ENCODE results near the gene SMIM33. TPM values are rescaled to one million over a fixed set of nuclear protein-coding genes. Genes with fewer than 3 reads are reported as not detected.
A peak's percentile ranks its signal among the peaks of the same experiment; 100 is the strongest.

SMIM33 gene
- total and polyA plus RNA-seq, 5 donors = not detected

DNA sequence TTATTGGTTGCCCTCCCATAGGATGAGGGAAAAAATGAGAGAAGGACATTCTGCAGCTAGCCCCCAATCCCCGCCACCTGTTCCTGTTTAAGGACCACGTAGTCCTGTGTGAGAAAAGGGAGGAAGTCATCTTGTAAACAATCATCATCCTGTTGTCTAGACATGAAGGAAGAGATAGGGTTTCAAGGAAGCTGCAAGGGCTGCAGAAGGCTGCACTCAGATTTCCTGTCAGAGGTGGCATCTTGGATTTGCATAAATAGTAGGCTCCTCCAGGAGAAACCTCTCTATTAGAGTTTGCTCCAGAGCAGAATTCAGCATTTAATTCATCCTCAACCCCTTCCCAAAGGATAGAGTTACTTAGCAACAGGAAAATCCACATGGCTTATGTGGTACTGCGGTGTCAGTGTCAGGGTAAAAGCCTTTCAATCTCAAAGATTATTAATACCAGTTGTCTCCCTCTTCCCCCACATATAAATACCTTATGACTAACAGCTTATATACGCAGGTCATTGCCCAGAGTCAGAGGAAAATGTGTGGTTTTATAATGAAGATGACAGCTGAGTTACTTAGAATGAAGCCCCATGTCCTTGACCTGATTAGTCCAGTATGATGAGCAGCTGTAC is 26.9 kb upstream of the SMIM33 start:
- Histone ChIP-seq H3K4me1 (ENCODE audit: control insufficient read depth, insufficient read depth, low read length) (peaks cover 2% of the 10 kb centered on the region), H3K9me3 (ENCODE audit: control insufficient read depth, low read length) (no peaks in the 10 kb centered on the region), H3K4me3 (ENCODE audit: low read length) (no peak overlapping the region), H3K27me3 (ENCODE audit: control insufficient read depth, insufficient read depth) (no peaks in the 10 kb centered on the region), H3K27ac (ENCODE audit: low read length) (no peak overlapping the region)
- no peak for DNase-seq
- no peak for ATAC-seq
- 64% methylated on average over 4 of the region's 4 CpGs for WGBS
- intact Hi-C loops (cut with DNase I) = no loop called here

DNA sequence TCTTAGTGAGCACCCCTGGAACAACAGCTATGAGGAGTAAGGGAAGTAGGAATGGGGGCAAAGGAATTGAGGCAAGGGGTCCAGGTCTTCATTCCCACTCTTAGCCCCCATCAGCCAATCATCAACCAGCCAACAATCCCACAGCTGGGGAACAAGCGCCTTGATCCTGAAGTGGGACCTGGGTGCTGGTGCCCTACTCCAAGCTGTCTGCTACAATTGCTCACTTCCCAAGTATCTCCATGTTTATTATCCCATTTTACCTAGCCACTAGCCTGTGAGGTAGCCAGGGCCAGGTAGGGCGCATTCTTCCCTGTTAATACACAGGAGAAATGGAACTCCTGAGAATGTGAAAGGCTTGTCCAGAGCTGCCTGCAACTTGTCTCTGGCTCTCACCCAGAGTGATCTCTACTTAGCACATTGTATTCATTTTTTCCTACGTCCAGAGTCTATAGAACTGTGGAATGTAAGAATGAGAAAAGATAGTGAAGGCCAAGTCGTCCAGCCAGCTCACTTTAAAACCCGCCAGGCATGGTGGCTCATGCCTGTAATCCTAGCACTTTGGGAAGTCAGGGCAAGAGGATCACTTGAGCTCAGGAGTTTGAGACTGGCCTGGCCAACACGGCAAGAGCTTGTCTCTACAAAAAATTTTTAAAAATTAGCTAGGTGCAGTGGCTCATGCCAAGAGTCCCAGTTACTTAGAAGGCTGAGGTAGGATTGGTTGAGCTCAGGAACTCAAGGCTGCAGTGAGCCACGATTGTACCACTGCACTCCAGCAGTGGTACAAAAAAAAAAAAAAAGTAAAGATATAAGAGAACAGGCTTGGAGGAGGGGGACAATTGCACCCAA is 25.3 kb upstream of the SMIM33 start:
- Histone ChIP-seq H3K4me3 (ENCODE audit: low read length) (no peak overlapping the region), H3K27ac (ENCODE audit: low read length) (no peak overlapping the region), H3K4me1 (ENCODE audit: control insufficient read depth, insufficient read depth, low read length) (peaks cover 2% of the 10 kb centered on the region), H3K9me3 (ENCODE audit: control insufficient read depth, low read length) (no peaks in the 10 kb centered on the region), H3K27me3 (ENCODE audit: control insufficient read depth, insufficient read depth) (no peaks in the 10 kb centered on the region)
- no peak for DNase-seq
- 46% methylated on average over 7 of the region's 7 CpGs for WGBS
- peak; percentile 22 to 25 for ATAC-seq
- intact Hi-C loops (cut with DNase I) = no loop called here

DNA sequence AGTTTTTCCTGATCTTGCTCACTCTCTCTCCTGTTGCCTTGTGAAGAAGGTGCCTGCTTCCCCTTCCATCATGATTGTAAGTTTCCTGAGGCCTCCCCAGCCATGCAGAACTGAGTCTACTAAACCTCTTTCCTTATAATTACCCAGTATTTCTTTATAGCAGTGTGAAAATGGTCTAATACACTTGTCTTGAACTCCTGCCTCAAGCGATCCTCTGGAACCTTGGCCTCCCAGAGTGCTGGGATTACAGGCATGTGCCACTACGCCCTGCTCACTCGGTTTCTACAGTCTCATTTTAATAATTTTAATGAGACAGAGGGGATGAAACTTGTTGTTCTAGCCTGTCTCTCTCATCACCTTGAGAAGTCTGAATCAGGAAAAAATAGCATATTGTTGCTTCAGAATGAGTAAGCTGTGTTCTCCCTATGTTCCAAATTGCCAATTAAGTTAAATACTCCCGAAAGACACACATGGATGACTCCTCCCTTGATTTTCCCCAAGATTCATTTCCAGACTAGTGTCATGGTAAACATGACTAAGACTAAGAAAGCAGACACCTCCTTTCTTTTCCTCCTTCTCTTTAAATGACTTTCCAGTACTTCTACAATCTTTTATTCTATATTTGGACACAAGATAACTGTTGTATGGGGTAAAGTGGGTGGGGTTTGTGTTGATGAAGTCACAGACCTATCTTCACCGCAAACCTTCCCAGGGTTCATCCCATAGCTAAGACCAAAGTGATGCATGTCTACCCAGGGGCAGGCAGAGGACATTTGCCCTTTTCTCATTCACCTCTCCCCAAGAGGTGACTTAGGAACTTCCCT is 23.6 kb upstream of the SMIM33 start:
- 80% methylated on average over 5 of the region's 5 CpGs for WGBS
- Histone ChIP-seq H3K4me3 (ENCODE audit: low read length) (no peak overlapping the region), H3K27me3 (ENCODE audit: control insufficient read depth, insufficient read depth) (no peaks in the 10 kb centered on the region), H3K9me3 (ENCODE audit: control insufficient read depth, low read length) (no peaks in the 10 kb centered on the region), H3K27ac (ENCODE audit: low read length) (no peak overlapping the region), H3K4me1 (ENCODE audit: control insufficient read depth, insufficient read depth, low read length) (peaks cover 2% of the 10 kb centered on the region)
- intact Hi-C loops (cut with DNase I) = no loop called here
- ATAC-seq (peak in 1 of 2 donors; percentile 27), DNase-seq (no peak)

DNA sequence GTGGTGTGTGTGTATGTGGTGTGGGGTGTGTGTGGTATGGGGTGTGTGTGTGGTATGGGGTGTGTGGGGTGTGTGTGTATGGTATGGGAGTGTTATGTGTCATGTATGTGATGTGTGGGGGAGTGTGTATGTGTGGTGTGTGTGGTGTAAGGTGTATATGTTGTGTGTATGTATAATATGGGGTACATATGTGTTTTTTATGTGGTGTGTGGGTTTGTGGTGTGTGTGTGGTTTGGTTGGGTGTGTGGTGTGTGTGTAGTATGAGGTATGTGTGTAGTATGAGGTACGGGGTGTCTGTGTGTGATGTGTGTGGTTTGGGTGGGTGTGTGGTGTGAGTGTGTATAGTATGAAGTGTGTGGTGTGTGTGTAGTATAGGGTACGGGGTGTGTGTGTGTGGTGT is 19.6 kb upstream of the SMIM33 start:
- intact Hi-C loops (cut with DNase I) = no loop called here
- no peaks in the 10 kb centered on the region for H3K27me3 ChIP-seq (ENCODE audit: control insufficient read depth, insufficient read depth)
- H3K4me3 ChIP-seq (ENCODE audit: low read length) = no peak overlapping the region
- H3K27ac ChIP-seq (ENCODE audit: low read length) = no peak overlapping the region
- no peak for DNase-seq
- no peak for ATAC-seq
- WGBS = 95% methylated on average over 2 of the region's 2 CpGs
- no peaks in the 10 kb centered on the region for H3K9me3 ChIP-seq (ENCODE audit: control insufficient read depth, low read length)
- no peaks in the 10 kb centered on the region for H3K4me1 ChIP-seq (ENCODE audit: control insufficient read depth, insufficient read depth, low read length)

DNA sequence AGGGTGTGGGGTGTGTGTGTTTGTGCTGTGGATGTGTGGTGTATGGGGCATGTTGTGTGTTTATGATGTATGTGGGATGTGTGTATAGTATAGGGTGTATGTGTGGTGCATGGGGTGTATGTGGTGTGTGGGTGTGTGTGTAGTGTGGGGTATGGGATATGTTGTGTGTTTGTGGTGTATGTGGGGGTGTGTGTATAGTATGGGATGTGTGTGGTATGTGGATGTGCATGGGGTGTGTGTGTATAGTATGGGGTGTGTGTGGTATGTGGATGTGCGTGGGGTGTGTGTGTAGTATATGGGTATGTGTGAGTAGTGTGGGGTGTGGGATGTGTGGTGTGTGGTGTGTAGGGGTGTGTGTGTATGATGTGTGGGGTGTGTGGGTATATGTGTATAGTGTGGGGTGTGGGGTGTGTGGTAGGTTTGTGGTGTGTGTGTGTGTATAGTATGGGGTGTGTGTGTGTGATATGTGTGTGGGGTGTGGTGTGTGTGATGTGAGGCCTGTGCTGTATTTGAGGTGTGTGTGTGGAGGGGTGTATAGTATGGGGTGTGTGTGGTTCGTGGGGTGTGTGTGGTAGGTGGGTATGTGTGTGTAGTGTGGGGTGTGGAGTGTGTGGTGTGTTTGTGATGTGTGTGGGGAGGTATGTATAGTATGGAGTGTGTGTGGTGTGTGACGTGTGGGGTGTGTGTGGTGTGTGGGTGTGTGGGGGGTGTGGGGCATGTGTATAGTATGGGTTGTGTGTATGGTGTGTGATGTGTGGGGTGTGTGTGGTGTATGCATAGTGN is 18.7 kb upstream of the SMIM33 start:
- no peak overlapping the region for H3K4me3 ChIP-seq (ENCODE audit: low read length)
- no peak overlapping the region for H3K27ac ChIP-seq (ENCODE audit: low read length)
- no peaks in the 10 kb centered on the region for H3K4me1 ChIP-seq (ENCODE audit: control insufficient read depth, insufficient read depth, low read length)
- no peaks in the 10 kb centered on the region for H3K9me3 ChIP-seq (ENCODE audit: control insufficient read depth, low read length)
- DNase-seq (no peak), ATAC-seq (peak; percentile 19 to 39)
- intact Hi-C loops (cut with DNase I) = no loop called here
- H3K27me3 ChIP-seq (ENCODE audit: control insufficient read depth, insufficient read depth) = no peaks in the 10 kb centered on the region
- 82% methylated on average over 3 of the region's 3 CpGs for WGBS

DNA sequence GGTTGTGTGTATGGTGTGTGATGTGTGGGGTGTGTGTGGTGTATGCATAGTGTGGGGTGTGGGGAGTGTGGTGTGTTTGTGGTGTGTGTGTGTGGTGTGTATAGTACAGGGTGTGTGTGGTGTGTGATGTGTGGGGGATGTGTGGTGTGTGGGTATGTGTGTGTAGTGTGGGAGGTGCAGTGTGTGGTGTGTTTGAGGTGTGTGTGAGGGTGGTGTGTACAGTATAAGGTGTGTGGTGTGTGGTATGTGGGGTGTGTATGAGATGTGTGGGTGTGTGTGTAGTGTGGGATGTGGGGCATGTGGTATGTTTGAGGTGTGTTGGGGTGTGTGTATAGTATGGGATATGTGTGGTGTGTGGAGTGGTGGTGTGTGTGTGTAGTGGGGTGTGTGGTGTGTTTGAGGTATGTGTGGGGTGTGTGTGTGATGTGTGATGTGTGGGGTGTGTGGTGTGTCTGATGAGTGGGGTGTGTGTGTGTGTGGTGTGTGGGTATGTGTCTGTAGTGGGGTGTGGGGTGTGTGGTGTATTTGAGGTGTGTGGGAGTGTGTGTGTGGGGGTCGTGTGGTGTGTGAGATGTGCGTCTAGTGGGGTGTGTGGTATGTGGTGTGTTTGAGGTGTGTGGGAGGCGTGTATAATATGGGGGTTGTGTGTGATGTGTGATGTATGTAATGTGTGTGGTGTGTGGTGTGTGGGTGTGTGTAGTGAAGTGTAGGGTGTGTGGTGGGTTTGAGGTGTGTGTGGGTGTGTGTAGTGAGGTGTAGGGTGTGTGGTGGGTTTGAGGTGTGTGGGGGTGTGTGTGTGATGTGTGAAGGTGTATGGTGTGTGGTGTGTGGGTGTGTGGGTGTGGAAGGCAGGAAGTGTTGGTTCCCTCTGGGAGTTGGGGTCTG is 16.9 kb upstream of the SMIM33 start:
- Histone ChIP-seq H3K27ac (ENCODE audit: low read length) (no peak overlapping the region), H3K4me3 (ENCODE audit: low read length) (no peak overlapping the region), H3K9me3 (ENCODE audit: control insufficient read depth, low read length) (no peaks in the 10 kb centered on the region), H3K4me1 (ENCODE audit: control insufficient read depth, insufficient read depth, low read length) (no peaks in the 10 kb centered on the region), H3K27me3 (ENCODE audit: control insufficient read depth, insufficient read depth) (no peaks in the 10 kb centered on the region)
- DNase-seq = no peak
- WGBS = 86% methylated on average over 3 of the region's 3 CpGs
- no peak for ATAC-seq
- intact Hi-C loops (cut with DNase I) = no loop called here

DNA sequence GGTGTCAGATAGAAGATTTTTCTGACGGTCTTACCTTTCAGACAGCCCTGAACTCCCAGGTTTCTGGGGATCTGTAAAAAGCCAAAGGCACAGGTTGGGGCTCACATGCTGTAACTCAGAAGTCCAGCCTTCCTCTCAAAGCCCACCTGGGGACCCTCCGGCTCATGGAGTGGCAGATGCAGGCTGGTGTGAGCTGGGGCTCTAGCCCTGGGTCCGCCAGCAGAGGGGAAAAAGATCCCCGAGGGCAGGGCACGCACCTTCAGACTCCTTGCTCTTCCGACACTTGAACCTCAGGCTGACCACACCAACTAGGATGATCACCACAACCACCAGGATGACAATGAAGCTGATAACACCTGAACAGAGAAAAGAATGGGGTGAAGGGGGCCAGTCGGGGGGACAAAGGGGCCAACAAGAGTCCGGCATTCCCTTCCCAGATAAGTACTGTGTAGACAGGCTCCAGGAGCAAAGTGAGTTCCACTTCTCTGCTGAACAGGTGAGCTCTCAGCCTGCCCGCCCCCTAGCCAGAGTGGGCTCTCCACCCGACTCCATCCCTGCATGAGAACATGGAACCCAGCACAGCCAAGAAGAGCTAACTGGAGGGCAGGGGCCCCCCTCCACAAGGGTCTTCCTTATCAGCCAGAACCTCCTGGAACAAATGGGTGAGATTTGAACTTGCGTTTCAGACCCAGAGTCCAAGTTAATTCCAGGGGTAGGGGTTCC is 16.1 kb upstream of the SMIM33 start:
- intact Hi-C loops (cut with DNase I) = no loop called here
- H3K9me3 ChIP-seq (ENCODE audit: control insufficient read depth, low read length) = no peaks in the 10 kb centered on the region
- no peaks in the 10 kb centered on the region for H3K27me3 ChIP-seq (ENCODE audit: control insufficient read depth, insufficient read depth)
- no peaks in the 10 kb centered on the region for H3K4me1 ChIP-seq (ENCODE audit: control insufficient read depth, insufficient read depth, low read length)
- 90% methylated on average over 11 of the region's 11 CpGs for WGBS
- H3K27ac ChIP-seq (ENCODE audit: low read length) = no peak overlapping the region
- H3K4me3 ChIP-seq (ENCODE audit: low read length) = no peak overlapping the region
- DNase-seq (no peak), ATAC-seq (no peak)

DNA sequence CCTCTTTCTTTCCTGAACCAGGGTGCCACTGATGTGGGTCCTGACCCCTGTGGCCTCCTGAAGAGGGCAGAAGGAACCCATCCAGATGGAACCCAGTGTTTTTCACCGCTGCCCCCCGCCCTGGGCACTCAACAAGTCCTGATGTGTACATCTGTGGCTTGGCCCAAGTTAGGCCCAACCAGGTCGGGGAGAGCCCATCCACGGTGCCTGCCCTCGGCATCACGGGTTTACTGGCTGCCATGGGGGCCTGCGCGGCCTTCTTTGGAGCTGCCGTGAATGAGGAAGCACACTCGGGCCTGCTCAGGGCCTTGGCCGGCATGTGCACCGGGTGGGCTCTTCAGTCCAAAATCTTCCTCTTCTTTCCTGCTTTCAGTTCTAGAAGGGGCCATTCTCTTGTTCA is 14.0 kb upstream of the SMIM33 start:
- 88% methylated on average over 12 of the region's 12 CpGs for WGBS

DNA sequence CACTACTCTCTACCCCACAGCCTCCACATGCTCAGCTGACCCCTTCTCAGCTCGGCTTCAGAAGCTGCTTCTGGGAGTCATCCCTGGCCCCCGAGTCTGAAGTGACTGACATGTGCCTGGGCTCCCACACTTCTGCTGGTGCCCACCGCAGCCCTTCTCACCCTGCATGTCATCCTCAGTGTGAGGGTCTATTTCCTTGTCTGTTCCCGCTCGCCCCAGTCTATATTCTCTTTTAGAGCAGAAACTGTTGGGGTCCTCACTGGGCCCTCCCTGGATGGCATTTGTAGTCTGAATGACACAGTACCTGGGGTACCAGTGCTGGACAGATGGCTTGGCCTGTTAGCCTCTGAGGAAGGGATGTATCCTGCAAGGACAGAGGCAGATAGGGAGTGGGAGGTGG is 13.6 kb upstream of the SMIM33 start:
- Histone ChIP-seq H3K27me3 (ENCODE audit: control insufficient read depth, insufficient read depth) (no peaks in the 10 kb centered on the region), H3K27ac (ENCODE audit: low read length) (no peak overlapping the region), H3K4me3 (ENCODE audit: low read length) (no peak overlapping the region), H3K4me1 (ENCODE audit: control insufficient read depth, insufficient read depth, low read length) (no peaks in the 10 kb centered on the region), H3K9me3 (ENCODE audit: control insufficient read depth, low read length) (no peaks in the 10 kb centered on the region)
- no peak for DNase-seq
- intact Hi-C loops (cut with DNase I) = no loop called here
- WGBS = 94% methylated on average over 5 of the region's 5 CpGs
- ATAC-seq = no peak

More for the DNA sequence above, 14.0 kb upstream of the SMIM33 start:
- no peak overlapping the region for H3K4me3 ChIP-seq (ENCODE audit: low read length)
- ATAC-seq (no peak), DNase-seq (no peak)
- H3K27ac ChIP-seq (ENCODE audit: low read length) = no peak overlapping the region
- no peaks in the 10 kb centered on the region for H3K4me1 ChIP-seq (ENCODE audit: control insufficient read depth, insufficient read depth, low read length)
- no peaks in the 10 kb centered on the region for H3K9me3 ChIP-seq (ENCODE audit: control insufficient read depth, low read length)
- intact Hi-C loops (cut with DNase I) = no loop called here
- no peaks in the 10 kb centered on the region for H3K27me3 ChIP-seq (ENCODE audit: control insufficient read depth, insufficient read depth)

Measured in right cardiac atrium (tissue), 5 donors.